ENCODE measurements around the gene RNLS.

Gene RNLS

DNA sequence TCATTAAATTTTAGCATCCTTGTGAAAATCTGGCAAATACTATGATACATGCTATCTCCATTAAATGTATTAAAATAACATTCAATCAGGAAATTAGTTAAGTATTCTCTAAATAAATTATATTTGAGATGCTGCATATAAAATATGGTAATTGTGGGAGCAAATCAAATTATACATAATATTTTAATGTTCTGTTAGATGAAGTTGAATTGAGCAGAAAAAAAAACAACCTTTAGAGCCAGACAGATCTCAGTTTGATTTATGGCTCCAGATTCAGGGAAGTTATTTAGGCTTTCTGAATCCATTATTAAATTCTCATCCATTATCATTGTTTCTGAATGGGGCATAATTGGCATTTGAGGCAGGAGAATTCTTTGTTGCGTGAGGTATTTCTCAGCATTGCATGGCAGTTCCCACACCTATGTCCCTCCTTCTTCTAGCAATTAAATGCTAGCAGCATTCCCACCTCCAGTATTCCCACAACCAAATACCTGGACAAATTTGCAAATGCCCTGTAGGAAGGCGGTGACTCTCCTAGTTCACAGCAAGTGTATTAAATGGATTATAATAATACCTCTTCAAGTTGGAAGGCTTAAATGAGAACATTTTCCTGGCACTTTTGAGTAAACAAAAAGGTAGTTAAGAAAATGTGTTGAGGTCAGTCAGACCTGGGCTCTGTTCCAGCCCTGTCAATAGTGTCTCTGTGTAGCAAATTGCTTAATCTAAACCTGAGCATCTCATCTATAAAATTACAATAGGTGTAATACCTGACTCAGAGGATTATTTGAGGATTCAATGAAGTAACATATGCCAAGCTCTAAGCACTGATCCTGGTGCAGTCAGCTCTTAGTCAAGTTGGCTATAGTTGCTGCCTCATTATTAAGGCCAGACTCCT lies 108.9 kb downstream of the RNLS start:
- TF ChIP-seq CTCF (IDR thresholded peaks at IDR 0.05): no peak
- H3K4me3 ChIP-seq (ENCODE audit: low read depth, low read length): no peak overlapping the region
- H3K27ac ChIP-seq: no peak overlapping the region
- H3K36me3 ChIP-seq (ENCODE audit: control insufficient read depth, insufficient read depth, low read length): no peaks in the 10 kb centered on the region
- no peak overlapping the region for H3K9ac ChIP-seq
- no peak overlapping the region for H2AFZ ChIP-seq
- peaks cover 8% of the 10 kb centered on the region for H3K4me1 ChIP-seq
- no peaks in the 10 kb centered on the region for H3K27me3 ChIP-seq (ENCODE audit: control insufficient read depth, insufficient read depth, low read length)
- H3K79me2 ChIP-seq: no peaks in the 10 kb centered on the region
- H3K9me3 ChIP-seq (ENCODE audit: control insufficient read depth, low read length): no peaks in the 10 kb centered on the region
- no peak overlapping the region for H3K4me2 ChIP-seq (ENCODE audit: low read length)

GRCh38 chr10:88472540-88472939 lies 110.6 kb downstream of the RNLS start:
- H3K36me3 ChIP-seq (ENCODE audit: control insufficient read depth, insufficient read depth, low read length): no peaks in the 10 kb centered on the region
- H3K4me1 ChIP-seq: peaks cover 8% of the 10 kb centered on the region
- no peak overlapping the region for H3K4me2 ChIP-seq (ENCODE audit: low read length)
- no peak overlapping the region for H3K4me3 ChIP-seq (ENCODE audit: low read depth, low read length)
- no peaks in the 10 kb centered on the region for H3K27me3 ChIP-seq (ENCODE audit: control insufficient read depth, insufficient read depth, low read length)
- no peaks in the 10 kb centered on the region for H3K79me2 ChIP-seq
- no peak overlapping the region for H2AFZ ChIP-seq
- no peak overlapping the region for H3K27ac ChIP-seq
- no peaks in the 10 kb centered on the region for H3K9me3 ChIP-seq (ENCODE audit: control insufficient read depth, low read length)
- H3K9ac ChIP-seq: no peak overlapping the region
- no peak for TF ChIP-seq CTCF (IDR thresholded peaks at IDR 0.05)

- Histone ChIP-seq H2AFZ (no peak overlapping the region), H3K4me1 (peaks cover 8% of the 10 kb centered on the region)
Observed at GRCh38 chr10:88471899-88472298, 111.2 kb downstream of the RNLS start.

DNA sequence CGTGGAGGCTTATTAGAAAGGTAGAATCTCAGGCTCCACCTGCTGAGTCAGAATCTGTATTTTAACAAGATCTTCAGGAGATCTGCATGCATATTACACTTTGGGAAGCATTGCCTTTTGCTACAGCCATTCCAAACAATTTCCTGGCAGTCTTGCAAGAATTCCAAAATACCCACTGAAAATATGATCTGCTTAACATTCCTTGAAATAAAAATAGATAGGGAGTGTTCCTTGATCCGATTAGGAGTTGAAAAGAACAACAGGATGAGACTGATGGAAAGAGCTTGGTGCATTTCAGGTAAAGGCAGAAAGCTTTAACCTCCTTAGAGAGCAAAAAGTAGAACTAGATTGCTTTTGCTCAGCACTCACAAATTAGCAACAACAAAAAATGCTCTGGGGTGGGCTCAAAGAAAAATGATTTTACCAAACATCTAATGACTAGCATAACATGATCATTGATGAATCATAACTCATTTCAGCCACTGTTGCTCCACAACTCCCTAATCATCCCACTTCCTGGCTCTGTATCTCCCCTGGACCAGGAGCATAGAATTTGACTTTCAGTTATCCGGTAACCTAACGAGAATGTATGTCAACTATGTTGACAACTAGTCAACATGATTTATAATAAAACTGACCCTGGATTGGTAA lies 115.2 kb downstream of the RNLS start:
- Histone ChIP-seq H3K9ac (no peak overlapping the region), H3K4me1 (no peaks in the 10 kb centered on the region), H3K4me3 (ENCODE audit: low read depth, low read length) (no peak overlapping the region), H3K9me3 (ENCODE audit: control insufficient read depth, low read length) (no peaks in the 10 kb centered on the region), H3K27ac (no peak overlapping the region), H3K36me3 (ENCODE audit: control insufficient read depth, insufficient read depth, low read length) (no peaks in the 10 kb centered on the region), H3K4me2 (ENCODE audit: low read length) (no peak overlapping the region), H3K27me3 (ENCODE audit: control insufficient read depth, insufficient read depth, low read length) (no peaks in the 10 kb centered on the region), H3K79me2 (no peaks in the 10 kb centered on the region), H2AFZ (no peak overlapping the region)
- no peak for TF ChIP-seq CTCF (IDR thresholded peaks at IDR 0.05)

More at GRCh38 chr10:88471899-88472298, 111.2 kb downstream of the RNLS start:
- Histone ChIP-seq H3K9ac (no peak overlapping the region), H3K9me3 (ENCODE audit: control insufficient read depth, low read length) (no peaks in the 10 kb centered on the region), H3K36me3 (ENCODE audit: control insufficient read depth, insufficient read depth, low read length) (no peaks in the 10 kb centered on the region), H3K27ac (no peak overlapping the region), H3K27me3 (ENCODE audit: control insufficient read depth, insufficient read depth, low read length) (no peaks in the 10 kb centered on the region), H3K4me3 (ENCODE audit: low read depth, low read length) (no peak overlapping the region), H3K4me2 (ENCODE audit: low read length) (no peak overlapping the region), H3K79me2 (no peaks in the 10 kb centered on the region)
- no peak for TF ChIP-seq CTCF (IDR thresholded peaks at IDR 0.05)
